HCT116 (cell line): ENCODE data around the gene TCEAL9. TPM values are rescaled to one million over a fixed set of nuclear protein-coding genes. Genes with fewer than 3 reads are reported as not detected.

Source experiments
- ATAC-seq: fragments of 200-7000 bp; cut with Tn5 transposase; 2 replicates; pipeline ENCODE4 v1.9.1; 2020; ENCODE audit warnings: mild to moderate bottlenecking, moderate library complexity
- BruUV-seq: library from RNA; stranded (reverse); fragments of 400-500 nt; replicated peaks from 2 replicates; lab custom pipeline; 2021; lab: Mats Ljungman, UMichigan
- CTCF ChIA-PET: fragments of 300-600 bp; sonication (Branson Sonifier 250); formaldehyde crosslinking; loops from one replicate; lab custom pipeline; 2021; ENCODE audit warnings: antibody characterized with exemption; lab: Charles Lee
- POLR2A ChIA-PET: fragments of 300-600, 350-600 bp; sonication (Branson Sonifier 250); formaldehyde crosslinking; loops from one replicate; lab custom pipeline; 2021; ENCODE audit warnings: antibody characterized with exemption; lab: Charles Lee
- RAD21 ChIA-PET, 2 experiments: fragments of 300-600 bp; sonication (Branson Sonifier 250); formaldehyde crosslinking; loops; one replicate each; lab custom pipeline; 2023; ENCODE audit warnings: low total read pairs in 2 of 2; ENCODE audit not compliant: uncharacterized antibody in 2 of 2, unreplicated experiment in 2 of 2, low non-redundant PET in 1 of 2; lab: Charles Lee
- DNase-seq: peaks from one replicate; pipeline ENCODE4 v3.0.0-alpha.2; 2010; ENCODE audit warnings: low read depth, low spot score
- H2AFZ ChIP-seq: fragments of 200-600 bp; shearing (Covaris generic), sonication (generic); 2 replicates; pipeline ENCODE4 v1.6.1; 2017; ENCODE audit warnings: low read depth, mixed run types, mixed read lengths, antibody characterized with exemption, low read length; ENCODE audit not compliant: poor library complexity, severe bottlenecking
- H3K27ac ChIP-seq: 2 replicates; pipeline ENCODE4 v1.5.1; 2012; ENCODE audit warnings: low read depth, low read length
- H3K27me3 ChIP-seq: fragments of 200-600 bp; sonication (generic); 2 replicates; pipeline ENCODE4 v1.6.1; 2016; ENCODE audit warnings: mixed run types, low read length, mixed read lengths; ENCODE audit not compliant: insufficient read depth
- H3K36me3 ChIP-seq, 2 experiments: fragments of 200-500 bp in 1 of 2; fragments of 200-600 bp in 1 of 2; sonication (Bioruptor generic) in 1 of 2; sonication (generic) in 1 of 2; 2 replicates each; pipeline versions ENCODE4 v1.5.1 to v1.6.1; 2014 to 2016; ENCODE audit warnings: low read length in 2 of 2, inconsistent platforms in 1 of 2, mixed read lengths in 1 of 2, mixed run types in 1 of 2; ENCODE audit not compliant: insufficient read depth in 2 of 2, control insufficient read depth in 1 of 2
- H3K4me1 ChIP-seq, 2 experiments: fragments of 200-600 bp in 1 of 2; sonication (generic) in 1 of 2; 2 replicates each; pipeline versions ENCODE4 v1.5.1 to v1.6.1; 2012 to 2017; ENCODE audit warnings: low read length in 2 of 2, inconsistent platforms in 1 of 2, mild to moderate bottlenecking in 1 of 2, mixed read lengths in 1 of 2, mixed run types in 1 of 2, moderate library complexity in 1 of 2; ENCODE audit not compliant: insufficient read depth in 2 of 2, control insufficient read depth in 1 of 2
- H3K4me2 ChIP-seq: fragments of 200-600 bp; sonication (generic); 2 replicates; pipeline ENCODE4 v1.6.1; 2017; ENCODE audit warnings: mixed run types, low read length, mixed read lengths
- H3K4me3 ChIP-seq, 2 experiments: fragments of 200-600 bp in 1 of 2; sonication (generic) in 1 of 2; replicated peaks in 1 of 2; 2 replicates each; pipeline ENCODE4 v1.5.1; 2011 to 2016; ENCODE audit warnings: low read length in 2 of 2, control low read depth in 1 of 2, low read depth in 1 of 2, mild to moderate bottlenecking in 1 of 2, mixed read lengths in 1 of 2, mixed run types in 1 of 2
- H3K79me2 ChIP-seq: fragments of 200-600 bp; sonication (generic); 2 replicates; pipeline ENCODE4 v1.6.1; 2017; ENCODE audit warnings: mild to moderate bottlenecking, mixed run types, low read length, moderate library complexity, mixed read lengths; ENCODE audit not compliant: insufficient read depth
- H3K9ac ChIP-seq: fragments of 200-600 bp; sonication (generic); 2 replicates; pipeline ENCODE4 v1.6.1; 2016; ENCODE audit warnings: low read length, mixed read lengths
- H3K9me2 ChIP-seq: fragments of 200-600 bp; sonication (generic), shearing (Covaris generic); 2 replicates; pipeline ENCODE4 v1.6.1; 2017; ENCODE audit warnings: mixed run types, mild to moderate bottlenecking, moderate library complexity; ENCODE audit not compliant: insufficient read depth
- H3K9me3 ChIP-seq, 2 experiments: fragments of 200-500 bp in 1 of 2; fragments of 200-600 bp in 1 of 2; sonication (Bioruptor generic) in 1 of 2; sonication (generic) in 1 of 2; 2 replicates each; pipeline ENCODE4 v1.6.1; 2014 to 2017; ENCODE audit warnings: low read length in 2 of 2, mixed read lengths in 2 of 2, inconsistent platforms in 1 of 2, low read depth in 1 of 2, mild to moderate bottlenecking in 1 of 2, mixed run types in 1 of 2, moderate library complexity in 1 of 2; ENCODE audit not compliant: control insufficient read depth in 1 of 2, insufficient read depth in 1 of 2
- H4K20me1 ChIP-seq: fragments of 200-600 bp; sonication (generic), shearing (Covaris generic); 2 replicates; pipeline ENCODE4 v1.6.1; 2017; ENCODE audit warnings: mixed run types, mild to moderate bottlenecking, moderate library complexity; ENCODE audit not compliant: insufficient read depth
- EGR1 ChIP-seq: IDR thresholded peaks from 2 replicates; pipeline ENCODE4 v1.6.1; 2012; ENCODE audit warnings: low read depth
- ELF1 ChIP-seq: IDR thresholded peaks from 2 replicates; pipeline ENCODE4 v1.6.1; 2012; ENCODE audit warnings: low read depth, borderline replicate concordance
- EZH2 ChIP-seq: fragments of 200-600 bp; sonication (generic); IDR thresholded peaks from 2 replicates; pipeline ENCODE4 v1.6.1; 2017; ENCODE audit warnings: antibody characterized with exemption, mixed run types
- FOSL1 ChIP-seq: IDR thresholded peaks from 2 replicates; pipeline ENCODE4 v1.6.1; 2012; ENCODE audit warnings: low read depth
- JUND ChIP-seq: IDR thresholded peaks from 2 replicates; pipeline ENCODE4 v1.6.1; 2012
- MAX ChIP-seq: IDR thresholded peaks from 2 replicates; pipeline ENCODE4 v1.6.1; 2012
- POLR2A ChIP-seq: IDR thresholded peaks from 2 replicates; pipeline ENCODE4 v1.7.0; 2011; ENCODE audit warnings: borderline replicate concordance; ENCODE audit not compliant: insufficient read depth, insufficient read length; ENCODE audit errors: extremely low read depth
- RAD21 ChIP-seq: IDR thresholded peaks from 2 replicates; pipeline ENCODE4 v1.6.1; 2012; ENCODE audit warnings: low read depth, mild to moderate bottlenecking
- REST ChIP-seq: IDR thresholded peaks from 2 replicates; pipeline ENCODE4 v1.6.1; 2012; ENCODE audit warnings: low read depth
- SIN3A ChIP-seq: IDR thresholded peaks from 2 replicates; pipeline ENCODE4 v1.6.1; 2012; ENCODE audit warnings: low read depth
- SP1 ChIP-seq: IDR thresholded peaks from 2 replicates; pipeline ENCODE4 v1.6.1; 2012; ENCODE audit warnings: low read depth
- SRF ChIP-seq: IDR thresholded peaks from 2 replicates; pipeline ENCODE4 v1.6.1; 2012; ENCODE audit warnings: low read depth
- YY1 ChIP-seq: IDR thresholded peaks from 2 replicates; pipeline ENCODE4 v1.6.1; 2011; ENCODE audit warnings: low read length, low read depth, moderate library complexity, mild to moderate bottlenecking; ENCODE audit not compliant: insufficient replicate concordance; ENCODE audit errors: extremely low read depth
- ZBTB33 ChIP-seq: IDR thresholded peaks from 2 replicates; pipeline ENCODE4 v1.6.1; 2011; ENCODE audit warnings: mild to moderate bottlenecking, low read length, moderate library complexity; ENCODE audit not compliant: insufficient replicate concordance; ENCODE audit errors: extremely low read depth
- ZNF274 ChIP-seq: fragments of 200-500 bp; sonication (Bioruptor generic); IDR thresholded peaks from 2 replicates; pipeline ENCODE4 v1.6.1; 2014; ENCODE audit warnings: mild to moderate bottlenecking, low read depth, low read length, inconsistent platforms
- intact Hi-C: fragments of 100-400 bp; cut with micrococcal nuclease; formaldehyde crosslinking; loops from 2 replicates; pipeline ENCODE4 v1.10.0; 2022
- total RNA-seq: library from RNA; stranded (reverse); gene quantifications from one replicate; pipeline ENCODE4 v1.2.1, GENCODE V29; 2021; ENCODE audit not compliant: unreplicated experiment

The TCEAL9 gene
- total RNA-seq, 1 experiment from 2014 or later: 28.8 TPM

- Histone ChIP-seq H4K20me1 (no peaks in the 10 kb centered on the region), H3K9me2 (no peaks in the 10 kb centered on the region), H3K27me3 (no peaks in the 10 kb centered on the region), H3K79me2 (peaks cover 9% of the 10 kb centered on the region), H3K27ac (no peak overlapping the region), H3K9ac (no peak overlapping the region)
- ATAC-seq: no peak
- intact Hi-C loops: no loop called here
- ChIA-PET RAD21 (no interaction called here), POLR2A (no interaction called here)
- TF ChIP-seq RAD21: no peak
- TF ChIP-seq ZNF274: no peak
- no peak for TF ChIP-seq YY1
- TF ChIP-seq ELF1: no peak
- no peak for TF ChIP-seq EZH2
- no peak for TF ChIP-seq FOSL1
- TF ChIP-seq EGR1: no peak
- TF ChIP-seq POLR2A: no peak
- TF ChIP-seq REST: no peak
- TF ChIP-seq SP1: no peak
- TF ChIP-seq ZBTB33: no peak
- no peak for TF ChIP-seq JUND
- no peak for TF ChIP-seq MAX
- TF ChIP-seq SIN3A: no peak
- no peak for TF ChIP-seq SRF
- TF ChIP-seq, all 23 proteins: peak for 0
- Histone ChIP-seq H2AFZ (no peak overlapping the region), H3K4me2 (no peak overlapping the region), H3K4me1 (peaks cover 2 to 10% of the 10 kb centered on the region in 2 experiments; a peak in 2 of 4 replicates), H3K4me3 (no peak overlapping the region), H3K9me3 (no peaks in the 10 kb centered on the region), H3K36me3 (no peaks in the 10 kb centered on the region)
- CTCF ChIA-PET: no interaction called here
- BruUV-seq: no TSS peak
- DNase-seq: no peak
Measured at GRCh38 chrX:103378990-103379389, 22.7 kb downstream of the TCEAL9 start.
